GM19395 (cell line): ENCODE data around the gene TENM4.

ENCODE experiments used
- ATAC-seq: cut with Tn5 transposase; IDR thresholded peaks from one replicate; pipeline ENCODE4 v1.9.1; 2021; ENCODE audit warnings: mild to moderate bottlenecking, moderate library complexity; ENCODE audit not compliant: unreplicated experiment

The TENM4 gene

DNA sequence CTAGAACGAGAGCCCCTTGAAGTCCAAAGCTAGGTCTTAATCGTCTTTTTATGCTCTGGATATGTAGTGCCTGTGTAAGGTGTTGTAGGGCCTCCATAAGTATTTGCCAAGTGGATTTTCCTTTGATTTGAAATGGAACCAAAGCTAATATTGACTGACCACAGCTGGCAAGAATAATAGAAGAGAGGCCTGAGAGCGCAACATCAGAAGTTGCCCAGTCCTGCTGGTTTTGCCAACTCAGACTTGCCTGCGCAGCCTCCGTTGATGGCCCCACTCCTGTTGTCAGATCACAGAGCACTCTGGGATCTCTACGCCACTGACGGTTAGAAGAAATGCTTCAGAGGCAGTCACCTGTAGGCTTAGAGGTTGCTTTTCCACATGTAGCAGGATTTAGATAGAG is 251.2 kb downstream of the TENM4 start:
- ATAC-seq: no peak

DNA sequence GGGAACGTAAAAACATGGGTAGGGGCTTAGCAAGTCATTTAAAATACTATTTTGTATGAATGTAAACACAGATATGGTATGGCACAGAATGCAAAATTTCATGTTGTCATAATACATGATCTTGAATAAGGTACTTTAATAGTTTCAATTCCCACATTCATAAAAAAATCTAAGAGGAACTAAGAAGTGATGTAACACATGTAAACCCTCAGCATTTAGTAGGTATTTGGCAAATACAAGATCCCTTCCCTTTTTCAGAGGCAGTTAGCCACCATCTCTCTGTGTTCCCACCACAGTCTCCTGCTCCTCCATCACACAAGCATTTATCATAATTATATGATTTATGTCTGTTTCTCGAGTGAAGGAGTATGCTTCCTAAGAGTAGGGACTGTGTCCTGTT is 251.8 kb downstream of the TENM4 start:
- ATAC-seq: no peak

DNA sequence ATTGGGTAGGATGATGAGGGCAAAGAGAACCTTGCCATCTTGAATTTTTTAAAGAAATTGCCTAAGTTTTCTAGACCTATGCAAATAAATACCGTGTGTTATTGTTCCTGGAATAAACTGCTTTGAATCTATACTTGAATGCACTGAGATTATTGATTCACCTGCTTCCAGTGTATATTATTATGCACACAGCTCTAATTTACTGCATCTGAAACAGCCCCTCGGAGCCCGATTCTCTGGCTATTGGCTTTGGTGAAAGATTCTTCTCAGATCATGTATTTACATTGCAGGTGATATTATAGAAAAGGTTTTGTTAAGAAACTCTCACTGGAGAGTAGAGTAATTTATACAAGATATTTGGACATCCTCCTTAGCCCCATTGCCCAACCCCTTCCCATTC is 254.2 kb downstream of the TENM4 start:
- no peak for ATAC-seq

DNA sequence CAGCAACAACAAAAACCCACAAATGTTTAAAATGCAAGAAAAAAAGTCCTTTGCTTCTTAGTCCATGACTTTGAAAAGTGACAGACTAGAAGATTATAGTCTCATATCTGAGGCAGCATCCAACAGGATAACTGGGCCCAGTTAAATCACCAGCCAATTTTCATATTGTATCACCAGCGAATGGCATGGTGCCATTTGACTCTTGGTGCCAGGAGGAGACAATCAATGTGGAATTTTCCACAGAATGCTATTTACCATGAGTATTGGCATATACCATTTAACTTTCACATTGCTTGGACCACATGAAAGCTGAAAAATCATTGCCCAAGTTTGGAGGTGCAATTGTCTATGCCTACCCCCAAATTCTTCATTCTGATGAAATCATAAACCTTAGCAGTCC is 255.5 kb downstream of the TENM4 start:
- ATAC-seq: no peak

DNA sequence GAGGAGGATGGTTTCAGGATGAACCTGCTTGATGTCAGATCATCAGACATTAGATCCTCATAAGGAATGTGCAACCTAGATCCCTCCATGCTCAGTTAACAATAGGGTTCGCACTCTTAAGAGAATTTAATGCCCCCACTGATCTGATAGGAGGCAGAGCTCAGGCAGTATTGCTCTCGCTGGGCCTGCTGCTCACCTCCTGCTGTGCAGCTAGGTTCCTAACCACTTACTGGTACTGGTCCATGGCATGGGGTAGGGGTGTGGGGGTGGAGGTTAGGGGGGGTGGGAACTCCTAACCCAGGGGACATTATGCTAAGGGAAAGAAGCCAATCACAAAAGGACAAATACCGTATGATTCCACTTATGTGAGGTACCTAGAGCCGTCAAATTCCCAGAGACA is 256.5 kb downstream of the TENM4 start:
- no peak for ATAC-seq

DNA sequence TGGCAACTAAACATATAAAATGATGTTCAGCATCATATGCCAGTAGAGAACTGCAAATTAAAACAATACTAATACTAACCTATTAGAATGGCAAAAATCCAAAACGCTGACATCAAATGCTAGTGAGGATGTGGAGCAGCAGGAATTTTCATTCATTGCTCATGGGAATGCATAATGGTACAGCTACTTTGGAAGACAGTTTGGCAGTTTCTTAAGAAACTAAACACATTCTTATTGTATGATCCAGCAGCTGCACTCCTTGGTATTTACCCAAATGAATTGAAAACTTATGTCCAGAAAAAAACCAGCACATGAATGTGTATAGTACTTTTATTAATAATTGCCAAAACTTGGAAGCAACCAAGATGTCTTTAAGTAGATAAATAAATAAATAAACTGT is 258.0 kb downstream of the TENM4 start:
- ATAC-seq: no peak

DNA sequence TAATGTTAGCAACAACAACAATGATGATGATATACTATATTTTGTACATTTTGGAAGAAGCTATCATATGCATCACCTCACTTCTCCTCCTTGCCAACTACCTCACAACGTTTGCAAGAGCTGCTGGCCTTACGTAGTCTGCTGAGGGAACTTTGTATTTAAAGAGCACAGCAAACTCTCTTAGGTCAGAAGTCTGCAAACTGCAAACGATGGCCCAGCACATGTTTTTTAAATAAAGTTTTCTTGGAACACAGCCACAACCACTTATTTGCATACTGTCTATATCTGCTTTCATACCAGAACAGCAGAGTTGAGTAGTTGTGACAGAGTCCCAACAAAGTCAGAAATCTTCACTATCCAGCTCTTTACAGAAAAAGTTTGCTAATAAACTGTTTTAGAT is 261.7 kb downstream of the TENM4 start:
- ATAC-seq: no peak

DNA sequence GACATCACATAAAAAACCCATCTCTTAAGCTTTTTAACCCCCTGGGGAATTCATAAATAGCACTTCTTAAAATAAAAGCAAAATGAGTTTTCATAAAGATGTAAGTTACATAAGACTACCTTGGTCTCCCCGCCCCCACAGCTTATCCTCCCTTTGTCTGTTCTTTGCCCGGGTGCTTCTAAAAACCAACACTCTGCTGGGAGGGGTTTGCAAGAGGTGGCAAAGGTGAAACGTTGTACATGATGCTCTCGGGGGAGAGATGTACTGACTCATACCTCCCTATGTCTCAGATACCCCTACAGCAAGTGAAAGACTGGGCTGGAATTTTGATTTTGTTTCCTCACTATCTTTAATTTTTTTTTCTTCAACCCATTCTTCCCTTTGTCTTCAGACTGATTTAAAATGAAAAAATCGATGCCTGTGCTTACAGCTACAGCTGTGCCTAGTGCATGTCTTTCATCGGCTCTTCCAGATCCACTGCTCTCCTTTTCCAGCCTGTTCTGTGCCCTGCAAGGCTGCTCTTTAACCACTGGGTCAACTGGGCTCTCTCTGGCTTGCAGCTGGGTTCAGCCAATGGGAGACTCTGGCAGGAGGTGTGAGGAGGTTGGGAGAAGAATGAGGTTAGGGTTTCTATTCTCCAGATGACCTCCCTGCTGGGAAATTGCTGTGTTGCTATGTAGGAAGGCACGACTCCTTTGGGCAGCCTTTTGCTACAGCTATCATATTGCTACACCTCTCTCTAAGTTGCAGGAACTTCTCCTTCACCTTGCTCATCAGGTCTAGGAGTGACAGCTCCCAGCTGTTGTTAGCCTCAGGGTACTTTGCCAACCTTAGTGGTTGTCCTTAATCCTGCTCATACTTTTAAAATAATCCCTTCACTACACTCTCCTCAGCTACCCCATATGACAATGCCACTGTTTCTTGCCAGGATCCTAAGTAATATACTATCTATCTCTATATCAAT is 266.5 kb downstream of the TENM4 start:
- no peak for ATAC-seq

DNA sequence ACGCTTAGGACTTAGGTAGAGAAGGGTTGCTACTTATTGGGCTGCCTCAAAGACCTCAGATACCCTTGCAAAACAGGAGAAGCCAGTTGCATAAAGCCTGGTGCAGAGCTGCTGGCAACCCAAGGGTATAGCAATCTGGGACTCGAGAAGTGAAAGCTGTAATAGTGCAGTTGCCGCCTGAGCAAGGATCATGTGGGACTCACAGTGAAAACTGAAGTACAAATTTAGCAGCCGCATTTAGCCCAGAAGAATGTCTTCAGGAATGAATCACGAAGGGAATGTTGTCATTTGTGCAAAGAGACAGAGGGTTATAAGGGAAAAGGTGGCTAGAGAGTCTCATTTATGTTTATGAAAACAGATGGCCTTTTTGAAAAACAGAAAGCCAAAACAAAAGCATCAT is 267.2 kb downstream of the TENM4 start:
- no peak for ATAC-seq

DNA sequence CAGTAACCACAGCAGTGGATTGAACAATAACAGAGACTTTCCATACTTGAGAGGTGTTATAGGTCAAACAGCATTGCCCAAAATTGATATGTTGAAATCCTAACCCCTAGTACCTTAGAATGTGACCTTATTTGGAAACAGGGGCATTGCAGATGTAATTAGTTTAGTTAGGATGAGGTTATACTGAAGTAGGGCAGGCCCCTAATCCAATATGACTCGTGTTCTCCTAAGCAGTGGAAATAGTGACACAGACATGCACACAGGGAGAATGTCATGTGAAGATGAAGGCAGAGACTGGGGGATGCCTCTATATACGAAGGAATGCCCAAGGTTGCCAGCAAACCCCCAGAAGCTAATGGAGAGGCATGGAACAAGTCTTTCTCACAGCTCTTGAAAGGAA is 270.5 kb downstream of the TENM4 start:
- no peak for ATAC-seq

DNA sequence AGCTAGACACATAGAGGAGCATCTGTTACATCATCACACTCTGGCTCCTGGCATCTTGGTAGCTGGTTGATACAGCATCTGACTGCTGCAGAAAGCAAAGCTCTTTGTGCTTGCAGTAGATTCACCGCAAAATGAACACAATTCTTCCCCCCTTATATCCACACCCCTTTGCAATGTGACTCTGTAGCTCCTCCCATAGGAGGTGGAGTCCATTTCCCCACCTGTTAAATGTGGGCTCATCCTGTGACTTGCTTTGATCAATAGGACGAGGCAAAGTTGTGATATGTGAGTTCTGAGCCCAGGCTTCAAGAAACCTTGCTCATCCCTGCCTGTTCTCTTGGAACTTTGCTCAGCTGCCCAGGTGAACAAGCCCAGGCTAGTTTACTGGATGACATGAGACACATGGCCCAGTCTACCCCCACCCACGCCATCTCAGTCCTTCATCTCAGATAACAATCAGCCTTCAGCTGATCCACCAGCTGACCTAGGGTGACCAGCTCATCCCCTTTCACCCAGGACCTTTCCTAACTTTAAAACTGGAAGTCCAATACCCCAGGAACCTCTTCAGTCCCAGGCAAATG is 272.2 kb downstream of the TENM4 start:
- no peak for ATAC-seq

DNA sequence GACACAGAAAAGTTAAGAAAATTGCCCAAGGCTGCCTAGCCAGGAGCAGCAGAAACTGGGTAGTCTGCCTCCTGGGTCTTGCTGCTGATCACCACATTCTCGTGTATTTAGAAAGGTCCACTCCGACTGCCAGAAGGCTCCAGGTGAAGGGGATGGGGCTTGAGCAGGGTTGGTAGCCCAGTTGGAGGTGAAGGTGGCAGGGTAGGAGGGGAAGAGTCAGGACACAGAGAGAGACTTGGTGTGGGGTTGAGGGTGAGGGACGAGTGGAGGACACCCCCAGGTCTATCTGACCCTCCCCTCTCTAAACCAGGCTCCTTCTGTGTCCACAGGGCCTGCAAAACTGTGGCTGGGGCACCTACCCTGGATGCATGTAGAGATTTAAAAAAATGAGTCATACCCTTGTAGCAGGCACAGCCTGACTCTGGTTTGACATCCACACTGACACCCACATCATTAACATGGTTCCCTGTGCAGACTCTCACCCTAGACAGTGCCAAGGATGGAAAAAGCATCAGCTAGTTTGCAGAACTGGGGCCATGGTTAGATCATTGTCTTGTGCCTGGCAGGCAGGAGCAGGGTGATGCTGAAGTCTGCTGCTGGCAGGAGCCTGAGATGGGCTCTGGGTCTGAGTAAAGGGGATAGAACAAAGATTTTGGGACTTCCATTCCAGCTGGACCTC is 273.2 kb downstream of the TENM4 start:
- no peak for ATAC-seq

DNA sequence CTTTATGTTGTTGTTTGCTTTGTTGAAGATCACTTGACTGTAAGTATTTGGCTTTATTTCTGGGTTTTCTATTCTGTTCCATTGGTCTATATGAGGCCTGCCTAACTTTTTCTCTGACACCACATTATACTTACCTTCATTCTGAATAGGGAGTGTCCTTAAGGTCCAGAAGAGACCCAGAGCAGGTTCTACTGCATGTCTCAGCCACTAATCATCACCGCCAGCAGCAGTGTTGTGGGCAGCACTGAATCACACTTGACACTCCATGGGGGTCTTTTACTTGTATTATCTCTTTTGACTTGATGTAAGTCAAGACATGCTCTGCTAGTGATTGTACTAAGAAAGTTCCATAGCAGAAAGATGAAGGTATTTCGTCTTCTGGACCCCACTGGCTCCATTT is 274.9 kb downstream of the TENM4 start:
- ATAC-seq: no peak

DNA sequence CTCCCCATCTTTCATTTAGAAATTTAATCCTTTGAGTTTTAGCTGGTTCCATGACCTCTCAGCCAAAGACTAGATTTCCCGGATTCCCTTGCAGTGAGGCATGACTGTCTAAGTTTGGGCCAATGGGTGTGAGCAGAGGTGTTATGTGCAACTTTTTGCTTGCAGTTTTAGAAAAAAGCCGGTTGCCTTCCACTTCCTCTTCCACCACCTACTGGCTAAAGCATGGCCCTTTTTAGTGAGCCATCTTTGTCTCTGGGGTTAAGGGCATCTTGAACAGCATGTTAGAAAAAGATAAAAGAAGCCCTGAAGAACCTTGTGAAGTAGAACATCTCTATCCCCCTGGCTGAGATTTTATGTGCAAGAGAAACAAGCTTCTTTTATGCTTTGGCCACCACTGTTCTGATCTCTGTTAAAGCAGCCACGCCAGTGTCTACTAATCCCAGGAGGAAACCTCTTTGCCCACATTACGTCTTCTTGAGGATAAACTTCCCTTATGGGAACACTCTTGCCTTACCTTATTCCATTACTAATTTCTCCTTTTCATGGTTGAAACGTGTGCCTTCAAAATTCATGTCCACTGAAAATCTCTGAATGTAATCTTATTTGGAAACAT is 279.9 kb downstream of the TENM4 start:
- no peak for ATAC-seq

DNA sequence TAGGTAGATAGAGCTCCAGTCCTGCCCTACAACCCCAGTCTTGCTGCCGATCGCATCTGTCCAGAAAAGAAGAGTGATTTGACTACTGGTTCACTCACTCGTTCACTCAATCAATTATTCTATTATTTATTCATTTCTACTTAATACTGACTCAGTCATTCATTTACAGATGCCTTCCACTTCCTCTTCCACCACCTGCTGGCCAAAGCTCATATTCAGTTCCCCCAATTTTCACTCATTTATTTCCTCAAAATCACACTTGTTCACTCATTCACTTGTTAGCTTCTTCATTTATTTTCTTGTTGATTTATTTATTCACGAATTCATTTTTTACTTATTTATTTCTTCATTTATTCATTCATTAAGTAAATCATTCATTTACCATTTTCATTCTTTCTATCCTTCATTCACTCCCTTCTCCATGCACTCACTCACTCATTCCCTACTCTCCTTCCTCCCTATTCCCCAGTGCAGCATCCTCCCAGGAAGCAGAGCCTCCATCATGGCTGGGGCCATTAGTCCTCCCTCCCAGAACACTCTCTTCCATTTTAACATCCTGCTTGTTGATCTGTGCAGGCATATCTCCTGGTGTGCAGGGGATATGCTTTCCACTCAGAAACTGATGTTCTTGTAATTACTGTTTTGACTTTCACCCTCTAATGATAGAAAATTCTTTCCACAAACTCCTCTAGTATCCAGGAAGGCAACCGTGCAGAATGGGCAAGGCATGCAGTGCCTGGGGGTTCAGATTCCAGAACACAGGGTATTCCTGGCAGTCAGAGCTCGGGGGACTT is 281.0 kb downstream of the TENM4 start:
- ATAC-seq: no peak

DNA sequence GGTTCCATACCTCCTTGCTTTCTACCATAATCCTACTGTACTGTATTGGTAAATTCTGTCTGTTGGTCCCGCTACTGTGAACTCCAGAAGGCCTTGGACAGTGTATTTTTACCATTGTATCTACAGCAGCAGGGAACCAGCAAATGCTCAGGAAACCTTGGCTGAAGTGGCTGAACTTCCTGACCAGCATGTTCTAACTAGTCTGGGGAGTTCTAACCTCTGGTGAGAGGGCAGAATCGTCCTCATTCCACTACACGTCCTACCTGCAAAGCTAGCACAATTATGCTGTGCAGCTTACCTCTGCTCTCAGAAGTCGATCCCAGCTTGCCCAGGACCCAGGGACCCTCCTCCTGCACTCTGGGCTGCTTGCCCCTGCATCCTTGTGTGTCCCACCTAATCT is 283.1 kb downstream of the TENM4 start:
- no peak for ATAC-seq

DNA sequence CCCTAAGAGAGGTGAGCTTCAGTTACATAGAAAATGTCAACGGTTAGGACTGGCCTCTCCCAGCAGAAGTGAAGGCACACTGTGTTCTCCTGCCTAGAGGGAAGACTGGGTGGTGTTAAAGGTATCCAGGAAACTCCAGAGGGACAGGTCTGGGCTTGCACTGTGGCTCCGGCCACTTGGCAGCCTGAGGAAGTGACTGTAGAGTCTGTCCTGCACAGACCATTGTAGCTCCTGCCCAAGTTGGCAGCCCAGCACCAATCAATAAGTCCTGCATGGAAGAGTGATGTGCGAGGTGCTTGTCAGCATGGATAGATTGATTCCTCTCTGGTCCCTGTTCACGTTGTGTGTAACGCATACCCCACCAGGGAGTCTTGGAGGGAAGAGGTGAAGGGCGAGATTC is 284.8 kb downstream of the TENM4 start:
- ATAC-seq: no peak

DNA sequence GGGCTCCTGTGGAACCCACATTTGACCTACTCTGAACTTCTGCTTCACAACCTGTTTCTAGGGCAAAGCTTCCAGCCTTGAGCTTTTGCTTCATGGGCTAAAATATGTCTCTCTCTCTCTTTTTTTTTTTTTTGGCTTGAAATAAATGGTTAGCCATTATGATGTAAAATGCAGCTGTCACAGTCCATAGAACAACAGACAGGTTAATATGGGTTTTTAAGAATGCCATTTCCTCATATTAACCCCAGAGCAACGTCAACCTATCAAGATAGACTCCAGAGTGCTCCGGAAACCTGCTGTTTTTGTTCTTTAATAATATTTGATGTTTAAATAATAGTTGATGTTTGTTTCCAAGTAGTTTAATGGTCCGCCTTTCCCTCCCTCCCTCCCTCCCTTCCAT is 285.6 kb downstream of the TENM4 start:
- ATAC-seq: no peak

DNA sequence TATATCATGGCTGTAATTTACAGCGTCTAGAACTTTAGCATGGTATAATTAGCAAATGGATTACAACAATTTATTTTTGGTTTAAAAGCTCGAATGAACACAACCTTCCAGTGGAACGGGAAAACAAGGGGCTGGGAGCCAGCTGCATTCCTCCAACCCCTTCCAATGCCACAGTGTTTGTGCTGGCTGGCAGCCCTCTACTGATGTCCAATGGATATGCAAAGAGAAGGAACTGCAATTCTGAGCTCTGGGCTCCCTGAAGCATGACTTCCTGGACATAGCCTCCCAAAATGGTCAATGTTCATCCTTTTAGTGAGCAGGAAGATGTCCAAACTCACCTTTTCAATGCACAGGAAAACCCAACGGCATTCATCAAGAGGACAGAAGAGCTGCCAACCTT is 288.3 kb downstream of the TENM4 start:
- no peak for ATAC-seq

DNA sequence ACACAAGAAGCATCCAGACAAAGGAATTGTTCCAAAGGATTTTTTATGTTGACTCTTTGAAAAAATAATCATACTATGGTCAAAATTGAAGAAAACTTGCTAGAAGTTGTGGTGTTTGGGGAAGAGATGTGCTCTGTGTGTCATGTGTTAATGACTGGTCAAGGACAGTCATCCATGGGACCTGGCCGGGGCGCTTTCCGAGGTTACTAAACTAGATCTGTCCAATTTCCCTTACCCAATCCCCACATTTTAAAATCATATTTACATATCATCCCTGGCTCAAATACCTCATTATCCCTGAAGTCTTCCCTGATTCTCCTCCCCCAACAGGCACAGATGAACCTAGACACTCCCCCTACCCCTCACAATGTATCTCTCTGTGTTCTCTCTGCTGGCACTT is 289.4 kb downstream of the TENM4 start:
- no peak for ATAC-seq

DNA sequence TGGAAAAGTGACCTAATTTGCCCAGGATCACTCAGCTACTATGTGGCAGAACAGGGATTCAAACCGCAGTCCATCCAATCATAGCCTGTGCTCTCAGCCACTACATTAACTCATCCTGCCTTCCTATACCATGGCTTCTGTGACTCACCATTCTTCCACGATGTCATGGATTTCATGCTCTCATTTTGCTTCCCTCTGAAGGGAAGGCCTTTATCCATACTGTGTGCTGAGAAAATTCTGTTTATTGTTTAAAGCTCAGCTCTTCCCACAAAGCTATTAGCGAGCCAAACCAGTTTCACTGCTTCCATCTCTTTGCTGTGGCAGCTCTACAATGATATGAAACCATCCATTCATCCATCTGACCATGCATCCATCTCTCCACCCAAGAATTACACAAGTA is 289.9 kb downstream of the TENM4 start:
- ATAC-seq: no peak
